HEK293 (cell line): ENCODE measurements around the gene ZNF24.

Experiments
- CTCF ChIP-seq: fragments of 450-650 bp; formaldehyde crosslinking; IDR thresholded peaks from 2 replicates; pipeline ENCODE4 v1.5.1; 2016; ENCODE audit warnings: missing biosample characterization, missing genetic modification characterization
- PBX3 ChIP-seq: sonication (generic); formaldehyde crosslinking; IDR thresholded peaks from 2 replicates; pipeline ENCODE4 v1.8.1; 2022; ENCODE audit warnings: mild to moderate bottlenecking, moderate library complexity, missing genetic modification reagents

GRCh38 chr18:35379421-35379820, 35.2 kb upstream of the ZNF24 start:
- TF ChIP-seq PBX3 (CRISPR knock-in tag) (no peak), CTCF (tag by site-specific recombination) (no peak)
